ENCODE measurements around the gene SLC26A2. TPM values are rescaled to one million over a fixed set of nuclear protein-coding genes. Genes with fewer than 3 reads are reported as not detected.

Gene SLC26A2
- total RNA-seq, 1 donor from 2014 or later: 1.8 TPM

DNA sequence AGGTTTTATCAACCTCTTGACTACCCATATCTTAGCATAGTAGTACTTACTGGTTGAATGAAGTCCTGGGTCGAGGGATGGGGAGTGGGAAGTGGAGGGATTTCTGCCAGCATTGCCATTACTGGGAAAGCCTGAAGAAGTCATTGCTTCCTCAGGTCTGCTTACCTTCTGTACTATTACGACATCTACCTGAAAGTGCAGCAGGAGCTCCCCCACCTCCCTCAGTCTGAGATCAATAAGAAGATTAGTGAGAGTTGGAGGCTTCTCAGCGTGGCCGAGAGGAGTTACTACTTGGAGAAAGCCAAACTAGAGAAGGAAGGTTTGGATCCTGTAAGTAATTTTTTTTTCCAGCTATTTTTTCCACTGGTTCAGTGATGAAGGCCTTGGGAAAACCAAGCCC, 45.8 kb downstream of the SLC26A2 start:
- Histone ChIP-seq H3K4me3 (ENCODE audit: low read depth, low read length) (no peak overlapping the region), H3K36me3 (ENCODE audit: control insufficient read depth, insufficient read depth, low read length) (peaks cover 14% of the 10 kb centered on the region), H3K27me3 (ENCODE audit: control insufficient read depth, insufficient read depth, low read length) (no peaks in the 10 kb centered on the region)
- TF ChIP-seq, protein P1, sequence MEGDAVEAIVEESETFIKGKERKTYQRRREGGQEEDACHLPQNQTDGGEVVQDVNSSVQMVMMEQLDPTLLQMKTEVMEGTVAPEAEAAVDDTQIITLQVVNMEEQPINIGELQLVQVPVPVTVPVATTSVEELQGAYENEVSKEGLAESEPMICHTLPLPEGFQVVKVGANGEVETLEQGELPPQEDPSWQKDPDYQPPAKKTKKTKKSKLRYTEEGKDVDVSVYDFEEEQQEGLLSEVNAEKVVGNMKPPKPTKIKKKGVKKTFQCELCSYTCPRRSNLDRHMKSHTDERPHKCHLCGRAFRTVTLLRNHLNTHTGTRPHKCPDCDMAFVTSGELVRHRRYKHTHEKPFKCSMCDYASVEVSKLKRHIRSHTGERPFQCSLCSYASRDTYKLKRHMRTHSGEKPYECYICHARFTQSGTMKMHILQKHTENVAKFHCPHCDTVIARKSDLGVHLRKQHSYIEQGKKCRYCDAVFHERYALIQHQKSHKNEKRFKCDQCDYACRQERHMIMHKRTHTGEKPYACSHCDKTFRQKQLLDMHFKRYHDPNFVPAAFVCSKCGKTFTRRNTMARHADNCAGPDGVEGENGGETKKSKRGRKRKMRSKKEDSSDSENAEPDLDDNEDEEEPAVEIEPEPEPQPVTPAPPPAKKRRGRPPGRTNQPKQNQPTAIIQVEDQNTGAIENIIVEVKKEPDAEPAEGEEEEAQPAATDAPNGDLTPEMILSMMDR (IDR thresholded peaks at IDR 0.05; ENCODE audit: insufficient read depth, low read length, severe bottlenecking): no peak
- DNase-seq (ENCODE audit: low read depth) (no peak), FAIRE-seq (no peak)

DNA sequence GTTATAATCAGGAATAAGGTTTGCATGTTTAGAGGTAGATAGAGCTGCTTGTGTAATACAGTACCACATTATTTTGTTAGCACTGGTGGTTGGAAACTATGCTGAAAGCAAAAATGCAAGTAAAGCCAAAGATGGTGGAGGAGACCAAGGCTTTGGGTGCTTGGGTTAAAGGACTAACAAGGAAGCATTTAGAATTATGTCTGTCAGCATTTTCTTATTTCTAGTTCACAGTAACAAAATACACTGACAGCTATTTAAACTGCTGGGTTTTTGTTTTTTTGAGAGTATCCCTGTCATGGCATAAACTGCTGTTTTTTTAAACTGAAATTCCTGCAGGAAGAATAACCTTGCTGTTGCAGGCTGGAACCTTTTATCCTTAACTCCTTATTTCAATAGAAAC, 46.5 kb downstream of the SLC26A2 start:
- H3K36me3 ChIP-seq (ENCODE audit: control insufficient read depth, insufficient read depth, low read length): peaks cover 15% of the 10 kb centered on the region
- TF ChIP-seq, protein P1 (IDR thresholded peaks at IDR 0.05; ENCODE audit: insufficient read depth, low read length, severe bottlenecking): no peak
- DNase-seq (ENCODE audit: low read depth) (no peak), FAIRE-seq (no peak)
- no peaks in the 10 kb centered on the region for H3K27me3 ChIP-seq (ENCODE audit: control insufficient read depth, insufficient read depth, low read length)
- H3K4me3 ChIP-seq (ENCODE audit: low read depth, low read length): no peak overlapping the region

DNA sequence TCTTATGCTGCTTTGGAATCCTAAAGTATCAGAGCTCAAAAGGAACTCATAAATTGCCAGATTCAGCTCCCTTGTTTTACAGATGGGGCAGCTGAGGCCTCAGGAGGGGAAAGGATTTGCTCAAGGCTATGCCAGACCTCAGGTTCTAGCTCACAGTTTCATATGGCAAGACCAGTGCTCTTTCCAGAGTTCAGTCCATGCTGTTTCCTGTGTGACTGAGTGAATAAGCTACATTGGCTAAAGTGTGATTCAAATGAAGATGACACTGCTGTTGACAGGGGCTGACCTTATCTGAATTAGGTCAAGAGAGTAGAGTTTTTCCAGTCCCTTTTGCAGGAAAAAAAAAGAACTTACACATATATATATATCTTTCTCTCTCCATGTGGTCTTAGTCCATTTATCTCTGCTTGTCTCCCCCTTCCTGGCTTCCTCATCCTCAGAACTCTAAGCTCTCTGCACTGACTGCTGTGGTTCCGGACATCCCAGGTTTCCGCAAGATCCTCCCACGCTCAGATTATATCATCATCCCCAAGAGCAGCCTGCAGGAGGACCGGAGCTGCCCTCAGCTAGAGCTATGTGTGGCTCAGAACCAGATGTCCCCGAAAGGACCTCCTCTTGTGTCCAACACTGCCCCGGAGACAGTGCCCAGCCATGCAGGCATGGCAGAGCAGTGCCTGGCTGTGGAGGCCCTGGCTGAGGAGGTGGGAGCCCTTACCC, 49.3 kb downstream of the SLC26A2 start:
- Histone ChIP-seq H3K36me3 (ENCODE audit: control insufficient read depth, insufficient read depth, low read length) (peaks cover 23% of the 10 kb centered on the region), H3K27me3 (ENCODE audit: control insufficient read depth, insufficient read depth, low read length) (no peaks in the 10 kb centered on the region), H3K4me3 (ENCODE audit: low read depth, low read length) (no peak overlapping the region)
- DNase-seq (ENCODE audit: low read depth) (no peak), FAIRE-seq (no peak)
- TF ChIP-seq, protein P1 (IDR thresholded peaks at IDR 0.05; ENCODE audit: insufficient read depth, low read length, severe bottlenecking): no peak

DNA sequence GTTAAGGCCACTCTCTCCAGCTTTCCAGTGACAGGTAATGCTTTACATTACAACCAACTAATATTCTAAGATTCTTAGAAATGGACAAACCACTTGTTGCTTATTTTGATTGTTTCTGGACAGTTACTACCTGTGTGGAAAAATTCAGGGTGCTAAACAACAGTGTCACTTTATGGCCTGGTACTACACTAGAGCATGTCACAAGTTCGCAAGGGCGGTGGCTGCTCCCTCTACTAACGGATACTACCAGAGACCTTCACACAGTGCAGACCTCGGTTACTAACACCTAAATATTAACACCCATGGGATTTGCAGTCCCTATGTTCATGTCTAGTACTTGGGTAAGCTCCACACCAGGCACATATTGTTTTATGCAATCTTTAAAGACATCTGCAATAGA, 53.4 kb downstream of the SLC26A2 start:
- DNase-seq (ENCODE audit: low read depth) (no peak), FAIRE-seq (no peak)
- H3K36me3 ChIP-seq (ENCODE audit: control insufficient read depth, insufficient read depth, low read length): peaks cover 32% of the 10 kb centered on the region
- TF ChIP-seq, protein P1 (IDR thresholded peaks at IDR 0.05; ENCODE audit: insufficient read depth, low read length, severe bottlenecking): no peak
- H3K4me3 ChIP-seq (ENCODE audit: low read depth, low read length): no peak overlapping the region
- no peaks in the 10 kb centered on the region for H3K27me3 ChIP-seq (ENCODE audit: control insufficient read depth, insufficient read depth, low read length)

DNA sequence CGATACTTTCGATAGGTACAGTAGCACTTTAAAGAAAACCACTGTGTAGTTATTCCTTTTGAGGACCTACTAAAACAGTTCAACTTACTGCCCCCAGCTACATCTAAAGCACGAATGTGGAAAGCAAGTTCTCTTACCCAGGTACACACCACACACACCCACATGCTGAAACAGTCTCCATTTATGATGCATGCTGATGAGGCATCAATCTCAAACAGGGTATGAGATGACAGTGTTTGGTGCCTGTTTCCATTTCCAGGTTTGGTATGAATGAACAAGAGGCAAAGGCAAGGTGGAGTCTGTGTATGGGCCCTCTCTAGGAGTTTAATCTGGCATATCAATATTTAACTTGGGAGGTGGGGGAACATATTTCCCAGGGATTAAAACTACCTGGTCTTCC, 53.9 kb downstream of the SLC26A2 start:
- Histone ChIP-seq H3K27me3 (ENCODE audit: control insufficient read depth, insufficient read depth, low read length) (no peaks in the 10 kb centered on the region), H3K36me3 (ENCODE audit: control insufficient read depth, insufficient read depth, low read length) (peaks cover 30% of the 10 kb centered on the region), H3K4me3 (ENCODE audit: low read depth, low read length) (no peak overlapping the region)
- FAIRE-seq (no peak), DNase-seq (ENCODE audit: low read depth) (no peak)
- TF ChIP-seq, protein P1 (IDR thresholded peaks at IDR 0.05; ENCODE audit: insufficient read depth, low read length, severe bottlenecking): no peak

DNA sequence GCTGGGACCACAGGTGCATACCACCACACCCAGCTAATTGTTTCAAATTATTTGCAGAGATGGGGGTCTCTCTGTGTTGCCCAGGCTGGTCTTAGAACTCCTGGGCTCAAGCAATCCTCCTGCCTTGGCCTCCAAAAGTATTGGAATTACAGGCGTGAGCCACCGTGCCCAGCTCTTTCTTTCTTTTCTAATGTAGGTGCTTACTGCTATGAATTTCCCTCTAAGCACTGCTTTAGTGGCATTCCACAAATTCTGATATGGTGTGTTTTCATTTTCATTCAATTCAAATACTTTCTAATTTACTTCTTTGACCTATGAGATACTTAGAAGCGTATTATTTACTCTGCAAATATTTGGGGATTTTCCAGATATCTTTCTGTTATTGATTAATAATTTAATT, 54.9 kb downstream of the SLC26A2 start:
- no peak for FAIRE-seq
- no peak overlapping the region for H3K4me3 ChIP-seq (ENCODE audit: low read depth, low read length)
- H3K27me3 ChIP-seq (ENCODE audit: control insufficient read depth, insufficient read depth, low read length): no peaks in the 10 kb centered on the region
- peaks cover 25% of the 10 kb centered on the region for H3K36me3 ChIP-seq (ENCODE audit: control insufficient read depth, insufficient read depth, low read length)
- TF ChIP-seq, protein P1 (IDR thresholded peaks at IDR 0.05; ENCODE audit: insufficient read depth, low read length, severe bottlenecking): no peak
- no peak for DNase-seq (ENCODE audit: low read depth)
